GM23338 (cell line): ENCODE measurements around the gene FCRL3. TPM values are rescaled to one million over a fixed set of nuclear protein-coding genes. Genes with fewer than 3 reads are reported as not detected.

Source experiments
- ATAC-seq: fragments of 200-7000 bp; cut with Tn5 transposase; 3 replicates; pipeline ENCODE4 v1.9.1; 2020
- DNase-seq: peaks from one replicate; pipeline ENCODE4 v3.0.0-alpha.2; 2015; ENCODE audit warnings: low spot score
- H2AFZ ChIP-seq: fragments of 200-600 bp; sonication (generic); 2 replicates; pipeline ENCODE4 v1.8.0; 2016; ENCODE audit warnings: antibody characterized with exemption, mild to moderate bottlenecking, moderate library complexity
- H3F3A ChIP-seq: fragments of 200-600 bp; sonication (generic); replicated peaks from 2 replicates; pipeline ENCODE4 v1.8.0; 2017; ENCODE audit warnings: antibody characterized with exemption, mixed run types, low read depth
- H3K27ac ChIP-seq: fragments of 200-600 bp; sonication (generic); 2 replicates; pipeline ENCODE4 v1.6.1; 2016; ENCODE audit warnings: low read depth
- H3K27me3 ChIP-seq: fragments of 200-600 bp; sonication (generic); 2 replicates; pipeline ENCODE4 v1.8.0; 2016; ENCODE audit warnings: mild to moderate bottlenecking, mixed run types, moderate library complexity; ENCODE audit not compliant: insufficient read depth
- H3K36me3 ChIP-seq: fragments of 200-600 bp; sonication (generic); 2 replicates; pipeline ENCODE4 v1.8.0; 2016; ENCODE audit warnings: mild to moderate bottlenecking; ENCODE audit not compliant: insufficient read depth
- H3K4me1 ChIP-seq: fragments of 200-600 bp; sonication (generic); 2 replicates; pipeline ENCODE4 v1.8.0; 2016; ENCODE audit warnings: mild to moderate bottlenecking, moderate library complexity; ENCODE audit not compliant: insufficient read depth
- H3K4me2 ChIP-seq: fragments of 200-600 bp; sonication (generic); 2 replicates; pipeline ENCODE4 v1.7.1; 2017; ENCODE audit warnings: mixed run types
- H3K4me3 ChIP-seq: fragments of 200-600 bp; sonication (generic); 2 replicates; pipeline ENCODE4 v1.6.1; 2016; ENCODE audit warnings: mixed run types
- H3K79me2 ChIP-seq: fragments of 200-600 bp; sonication (generic); replicated peaks from 2 replicates; pipeline ENCODE4 v1.8.0; 2017; ENCODE audit warnings: mild to moderate bottlenecking; ENCODE audit not compliant: insufficient read depth
- H3K9me2 ChIP-seq: fragments of 200-600 bp; sonication (generic); 2 replicates; pipeline ENCODE4 v1.8.0; 2017; ENCODE audit not compliant: insufficient read depth
- H4K20me1 ChIP-seq: fragments of 200-600 bp; sonication (generic); replicated peaks from 2 replicates; pipeline ENCODE4 v1.8.0; 2017; ENCODE audit warnings: mild to moderate bottlenecking; ENCODE audit not compliant: insufficient read depth
- H3K27ac Mint-ChIP-seq: 2 replicates; pipeline ENCODE4 v1.8.0; 2020; ENCODE audit warnings: inconsistent platforms, mild to moderate bottlenecking, moderate library complexity, mixed read lengths
- H3K27me3 Mint-ChIP-seq: 3 replicates; pipeline ENCODE4 v1.8.0; 2022; ENCODE audit warnings: low read depth, mild to moderate bottlenecking, moderate library complexity, mixed read lengths, inconsistent platforms; ENCODE audit not compliant: insufficient read depth, poor library complexity
- H3K36me3 Mint-ChIP-seq: 3 replicates; pipeline ENCODE4 v1.8.0; 2021; ENCODE audit warnings: low read depth, mild to moderate bottlenecking, inconsistent platforms, moderate library complexity, mixed read lengths
- H3K4me1 Mint-ChIP-seq: 3 replicates; pipeline ENCODE4 v1.8.0; 2020; ENCODE audit warnings: mild to moderate bottlenecking, inconsistent platforms, mixed read lengths
- H3K4me3 Mint-ChIP-seq: 3 replicates; pipeline ENCODE4 v1.8.0; 2021; ENCODE audit warnings: moderate library complexity, mild to moderate bottlenecking, inconsistent platforms, mixed read lengths
- H3K9me3 Mint-ChIP-seq: 3 replicates; pipeline ENCODE4 v1.8.0; 2020; ENCODE audit warnings: moderate library complexity, mild to moderate bottlenecking, inconsistent platforms, mixed read lengths
- CREB1 ChIP-seq: fragments of 250-450 bp; sonication (Bioruptor Pico); IDR thresholded peaks from 2 replicates; pipeline ENCODE4 v1.5.0; 2020; ENCODE audit warnings: low read depth, mild to moderate bottlenecking, moderate library complexity
- EZH2 ChIP-seq: fragments of 200-600 bp; sonication (generic); IDR thresholded peaks from one replicate; pipeline ENCODE4 v1.8.0; 2017; ENCODE audit warnings: antibody characterized with exemption, mild to moderate bottlenecking, low read depth; ENCODE audit not compliant: unreplicated experiment
- EZH2phosphoT487 ChIP-seq: fragments of 200-600 bp; sonication (generic); IDR thresholded peaks from one replicate; pipeline ENCODE4 v1.8.1; 2018; ENCODE audit warnings: antibody characterized with exemption; ENCODE audit not compliant: unreplicated experiment
- JUNB ChIP-seq: IDR thresholded peaks from one replicate; pipeline ENCODE4 v1.6.1; 2016; ENCODE audit warnings: antibody characterized with exemption; ENCODE audit not compliant: unreplicated experiment
- NANOG ChIP-seq: IDR thresholded peaks from 2 replicates; pipeline ENCODE4 v1.6.1; 2016; ENCODE audit warnings: antibody characterized with exemption, borderline replicate concordance
- POLR2AphosphoS5 ChIP-seq: IDR thresholded peaks from 2 replicates; pipeline ENCODE4 v1.6.1; 2016; ENCODE audit warnings: antibody characterized with exemption, low read depth
- REST ChIP-seq: IDR thresholded peaks from one replicate; pipeline ENCODE4 v1.6.1; 2018; ENCODE audit warnings: antibody characterized with exemption; ENCODE audit not compliant: unreplicated experiment
- STAT1 ChIP-seq: IDR thresholded peaks from one replicate; pipeline ENCODE4 v1.6.1; 2016; ENCODE audit warnings: antibody characterized with exemption; ENCODE audit not compliant: unreplicated experiment
- ZNF114 ChIP-seq: fragments of 250-450 bp; sonication (Bioruptor Pico); IDR thresholded peaks from 2 replicates; pipeline ENCODE4 v1.5.0; 2020; ENCODE audit warnings: mild to moderate bottlenecking, moderate library complexity
- ZNF331 ChIP-seq: fragments of 250-450 bp; sonication (Bioruptor Pico); IDR thresholded peaks from 2 replicates; pipeline ENCODE4 v1.5.0; 2020; ENCODE audit warnings: low read depth, mild to moderate bottlenecking, moderate library complexity
- polyA plus RNA-seq: library from polyadenylated mRNA; unstranded; fragments of >200 nt; fragmentation: Nextera tagmentation; extraction: Ambion mirVana; gene quantifications from 2 replicates; pipeline ENCODE4 v1.2.1, GENCODE V29; 2016
- total RNA-seq: library from RNA; depleted of rRNA; stranded (reverse); fragments of >200 nt; shearing (Covaris generic); gene quantifications from 2 replicates; pipeline ENCODE4 v1.2.3, GENCODE V29; 2014
- TF ChIP-seq, protein P1 (sequence below): fragments of 250-450 bp; sonication (Bioruptor Pico); IDR thresholded peaks from 2 replicates; pipeline ENCODE4 v1.5.0; 2020; ENCODE audit warnings: mild to moderate bottlenecking, moderate library complexity
- TF ChIP-seq, protein P2 (sequence below): IDR thresholded peaks from 2 replicates; pipeline ENCODE4 v1.6.1; 2016; ENCODE audit warnings: antibody characterized with exemption
- TF ChIP-seq, protein P3 (sequence below), 2 experiments: fragments of 200-600 bp in 1 of 2; sonication (generic) in 1 of 2; conservative IDR thresholded peaks; 2 replicates each; pipeline versions ENCODE4 v1.5.1 to v1.6.1; 2016 to 2017; ENCODE audit warnings: antibody characterized with exemption in 2 of 2, low read depth in 2 of 2, mild to moderate bottlenecking in 2 of 2, moderate library complexity in 1 of 2

The FCRL3 gene
- total and polyA plus RNA-seq, 2 experiments from 2014 or later, result not detected

GRCh38 chr1:157704878-157705277, 4.3 kb upstream of the FCRL3 start:
- Histone ChIP-seq H3K79me2 (no peaks in the 10 kb centered on the region), H3K4me1 (no peaks in the 10 kb centered on the region), H3K27me3 (no peaks in the 10 kb centered on the region), H3K36me3 (no peaks in the 10 kb centered on the region), H4K20me1 (no peaks in the 10 kb centered on the region), H3F3A (no peaks in the 10 kb centered on the region), H3K4me2 (no peak overlapping the region), H3K9me2 (no peaks in the 10 kb centered on the region), H3K4me3 (no peak overlapping the region), H2AFZ (no peak overlapping the region), H3K27ac (no peak overlapping the region)
- no peak for ATAC-seq
- DNase-seq, result no peak
- no peaks in the 10 kb centered on the region for H3K4me1 Mint-ChIP-seq
- H3K27ac Mint-ChIP-seq, result no peak overlapping the region
- H3K9me3 Mint-ChIP-seq, result no peaks in the 10 kb centered on the region
- TF ChIP-seq, protein P1, sequence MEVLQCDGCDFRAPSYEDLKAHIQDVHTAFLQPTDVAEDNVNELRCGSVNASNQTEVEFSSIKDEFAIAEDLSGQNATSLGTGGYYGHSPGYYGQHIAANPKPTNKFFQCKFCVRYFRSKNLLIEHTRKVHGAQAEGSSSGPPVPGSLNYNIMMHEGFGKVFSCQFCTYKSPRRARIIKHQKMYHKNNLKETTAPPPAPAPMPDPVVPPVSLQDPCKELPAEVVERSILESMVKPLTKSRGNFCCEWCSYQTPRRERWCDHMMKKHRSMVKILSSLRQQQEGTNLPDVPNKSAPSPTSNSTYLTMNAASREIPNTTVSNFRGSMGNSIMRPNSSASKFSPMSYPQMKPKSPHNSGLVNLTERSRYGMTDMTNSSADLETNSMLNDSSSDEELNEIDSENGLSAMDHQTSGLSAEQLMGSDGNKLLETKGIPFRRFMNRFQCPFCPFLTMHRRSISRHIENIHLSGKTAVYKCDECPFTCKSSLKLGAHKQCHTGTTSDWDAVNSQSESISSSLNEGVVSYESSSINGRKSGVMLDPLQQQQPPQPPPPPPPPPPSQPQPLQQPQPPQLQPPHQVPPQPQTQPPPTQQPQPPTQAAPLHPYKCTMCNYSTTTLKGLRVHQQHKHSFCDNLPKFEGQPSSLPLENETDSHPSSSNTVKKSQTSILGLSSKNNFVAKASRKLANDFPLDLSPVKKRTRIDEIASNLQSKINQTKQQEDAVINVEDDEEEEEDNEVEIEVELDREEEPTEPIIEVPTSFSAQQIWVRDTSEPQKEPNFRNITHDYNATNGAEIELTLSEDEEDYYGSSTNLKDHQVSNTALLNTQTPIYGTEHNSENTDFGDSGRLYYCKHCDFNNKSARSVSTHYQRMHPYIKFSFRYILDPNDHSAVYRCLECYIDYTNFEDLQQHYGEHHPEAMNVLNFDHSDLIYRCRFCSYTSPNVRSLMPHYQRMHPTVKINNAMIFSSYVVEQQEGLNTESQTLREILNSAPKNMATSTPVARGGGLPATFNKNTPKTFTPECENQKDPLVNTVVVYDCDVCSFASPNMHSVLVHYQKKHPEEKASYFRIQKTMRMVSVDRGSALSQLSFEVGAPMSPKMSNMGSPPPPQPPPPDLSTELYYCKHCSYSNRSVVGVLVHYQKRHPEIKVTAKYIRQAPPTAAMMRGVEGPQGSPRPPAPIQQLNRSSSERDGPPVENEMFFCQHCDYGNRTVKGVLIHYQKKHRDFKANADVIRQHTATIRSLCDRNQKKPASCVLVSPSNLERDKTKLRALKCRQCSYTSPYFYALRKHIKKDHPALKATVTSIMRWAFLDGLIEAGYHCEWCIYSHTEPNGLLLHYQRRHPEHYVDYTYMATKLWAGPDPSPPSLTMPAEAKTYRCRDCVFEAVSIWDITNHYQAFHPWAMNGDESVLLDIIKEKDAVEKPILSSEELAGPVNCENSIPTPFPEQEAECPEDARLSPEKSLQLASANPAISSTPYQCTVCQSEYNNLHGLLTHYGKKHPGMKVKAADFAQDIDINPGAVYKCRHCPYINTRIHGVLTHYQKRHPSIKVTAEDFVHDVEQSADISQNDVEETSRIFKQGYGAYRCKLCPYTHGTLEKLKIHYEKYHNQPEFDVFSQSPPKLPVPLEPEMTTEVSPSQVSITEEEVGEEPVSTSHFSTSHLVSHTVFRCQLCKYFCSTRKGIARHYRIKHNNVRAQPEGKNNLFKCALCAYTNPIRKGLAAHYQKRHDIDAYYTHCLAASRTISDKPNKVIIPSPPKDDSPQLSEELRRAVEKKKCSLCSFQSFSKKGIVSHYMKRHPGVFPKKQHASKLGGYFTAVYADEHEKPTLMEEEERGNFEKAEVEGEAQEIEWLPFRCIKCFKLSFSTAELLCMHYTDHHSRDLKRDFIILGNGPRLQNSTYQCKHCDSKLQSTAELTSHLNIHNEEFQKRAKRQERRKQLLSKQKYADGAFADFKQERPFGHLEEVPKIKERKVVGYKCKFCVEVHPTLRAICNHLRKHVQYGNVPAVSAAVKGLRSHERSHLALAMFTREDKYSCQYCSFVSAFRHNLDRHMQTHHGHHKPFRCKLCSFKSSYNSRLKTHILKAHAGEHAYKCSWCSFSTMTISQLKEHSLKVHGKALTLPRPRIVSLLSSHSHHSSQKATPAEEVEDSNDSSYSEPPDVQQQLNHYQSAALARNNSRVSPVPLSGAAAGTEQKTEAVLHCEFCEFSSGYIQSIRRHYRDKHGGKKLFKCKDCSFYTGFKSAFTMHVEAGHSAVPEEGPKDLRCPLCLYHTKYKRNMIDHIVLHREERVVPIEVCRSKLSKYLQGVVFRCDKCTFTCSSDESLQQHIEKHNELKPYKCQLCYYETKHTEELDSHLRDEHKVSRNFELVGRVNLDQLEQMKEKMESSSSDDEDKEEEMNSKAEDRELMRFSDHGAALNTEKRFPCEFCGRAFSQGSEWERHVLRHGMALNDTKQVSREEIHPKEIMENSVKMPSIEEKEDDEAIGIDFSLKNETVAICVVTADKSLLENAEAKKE (CRISPR knock-in tag), result no peak
- no peak for TF ChIP-seq NANOG
- TF ChIP-seq POLR2AphosphoS5, result no peak
- TF ChIP-seq, protein P2, sequence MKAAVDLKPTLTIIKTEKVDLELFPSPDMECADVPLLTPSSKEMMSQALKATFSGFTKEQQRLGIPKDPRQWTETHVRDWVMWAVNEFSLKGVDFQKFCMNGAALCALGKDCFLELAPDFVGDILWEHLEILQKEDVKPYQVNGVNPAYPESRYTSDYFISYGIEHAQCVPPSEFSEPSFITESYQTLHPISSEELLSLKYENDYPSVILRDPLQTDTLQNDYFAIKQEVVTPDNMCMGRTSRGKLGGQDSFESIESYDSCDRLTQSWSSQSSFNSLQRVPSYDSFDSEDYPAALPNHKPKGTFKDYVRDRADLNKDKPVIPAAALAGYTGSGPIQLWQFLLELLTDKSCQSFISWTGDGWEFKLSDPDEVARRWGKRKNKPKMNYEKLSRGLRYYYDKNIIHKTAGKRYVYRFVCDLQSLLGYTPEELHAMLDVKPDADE, result no peak
- no peak for TF ChIP-seq ZNF331 (CRISPR knock-in tag)
- TF ChIP-seq CREB1 (CRISPR knock-in tag), result no peak
- TF ChIP-seq EZH2, result no peak
- TF ChIP-seq EZH2phosphoT487, result no peak
- TF ChIP-seq JUNB, result no peak
- TF ChIP-seq, protein P3, sequence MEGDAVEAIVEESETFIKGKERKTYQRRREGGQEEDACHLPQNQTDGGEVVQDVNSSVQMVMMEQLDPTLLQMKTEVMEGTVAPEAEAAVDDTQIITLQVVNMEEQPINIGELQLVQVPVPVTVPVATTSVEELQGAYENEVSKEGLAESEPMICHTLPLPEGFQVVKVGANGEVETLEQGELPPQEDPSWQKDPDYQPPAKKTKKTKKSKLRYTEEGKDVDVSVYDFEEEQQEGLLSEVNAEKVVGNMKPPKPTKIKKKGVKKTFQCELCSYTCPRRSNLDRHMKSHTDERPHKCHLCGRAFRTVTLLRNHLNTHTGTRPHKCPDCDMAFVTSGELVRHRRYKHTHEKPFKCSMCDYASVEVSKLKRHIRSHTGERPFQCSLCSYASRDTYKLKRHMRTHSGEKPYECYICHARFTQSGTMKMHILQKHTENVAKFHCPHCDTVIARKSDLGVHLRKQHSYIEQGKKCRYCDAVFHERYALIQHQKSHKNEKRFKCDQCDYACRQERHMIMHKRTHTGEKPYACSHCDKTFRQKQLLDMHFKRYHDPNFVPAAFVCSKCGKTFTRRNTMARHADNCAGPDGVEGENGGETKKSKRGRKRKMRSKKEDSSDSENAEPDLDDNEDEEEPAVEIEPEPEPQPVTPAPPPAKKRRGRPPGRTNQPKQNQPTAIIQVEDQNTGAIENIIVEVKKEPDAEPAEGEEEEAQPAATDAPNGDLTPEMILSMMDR (conservative IDR thresholded peaks at IDR 0.05; ENCODE audit: low read depth in 2 of 2), result no peak
- no peak for TF ChIP-seq STAT1
- TF ChIP-seq ZNF114, result no peak
- TF ChIP-seq REST, result no peak
- no peak overlapping the region for H3K4me3 Mint-ChIP-seq
- H3K27me3 Mint-ChIP-seq, result no peaks in the 10 kb centered on the region
- H3K36me3 Mint-ChIP-seq, result no peaks in the 10 kb centered on the region
